NT2/D1 (cell line): ENCODE data around the gene PAXIP1.

Experiments
- SUZ12 ChIP-seq: IDR thresholded peaks from 2 replicates; pipeline ENCODE4 v1.6.1; 2011; ENCODE audit not compliant: insufficient read length, insufficient read depth; ENCODE audit errors: extremely low read depth
- YY1 ChIP-seq: IDR thresholded peaks from 2 replicates; pipeline ENCODE4 v1.6.1; 2011; ENCODE audit not compliant: insufficient read length, insufficient read depth
- ZNF274 ChIP-seq: IDR thresholded peaks from 2 replicates; pipeline ENCODE4 v1.6.1; 2011; ENCODE audit warnings: mild to moderate bottlenecking, low read depth, low read length

DNA sequence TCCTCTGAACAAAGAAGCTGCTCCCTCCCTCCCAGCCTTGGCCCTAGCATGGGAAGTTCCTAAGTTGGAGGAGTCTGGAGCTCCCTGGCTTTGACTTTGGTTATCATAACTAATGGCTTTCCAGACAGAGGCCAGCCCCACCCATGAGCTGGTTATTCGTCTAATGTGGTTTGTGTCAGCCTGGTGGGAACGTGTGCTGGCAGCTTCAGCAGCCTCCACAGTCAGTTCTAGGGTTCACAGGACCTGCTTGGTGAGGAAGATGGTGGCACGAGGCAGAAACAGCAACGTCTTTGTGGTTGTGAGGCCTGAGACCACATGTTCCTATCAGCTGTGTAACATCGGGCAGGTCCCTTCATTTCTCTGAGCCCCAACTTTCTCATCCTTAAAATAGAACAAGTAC lies 103.1 kb downstream of the PAXIP1 start:
- TF ChIP-seq ZNF274 (no peak), YY1 (no peak), SUZ12 (no peak)
